Measurements from ENCODE around the gene SLC25A38.
A peak's percentile ranks its signal among the peaks of the same experiment; 100 is the strongest.
"Not testable (repeated sequence)": the region's sequence is repeated elsewhere in the genome, so short reads cannot be mapped to it uniquely, and the experiment has no call there.

SLC25A38 gene

GRCh38 chr3:39383045-39383880, at the start of gene SLC25A38:
Gene SLC25A38 (plus strand): TSS chr3:39383370. CDS start chr3:39383725, 355 bp downstream.
- peak; percentile 87 for DNase-seq (ENCODE audit: low spot score)

DNA sequence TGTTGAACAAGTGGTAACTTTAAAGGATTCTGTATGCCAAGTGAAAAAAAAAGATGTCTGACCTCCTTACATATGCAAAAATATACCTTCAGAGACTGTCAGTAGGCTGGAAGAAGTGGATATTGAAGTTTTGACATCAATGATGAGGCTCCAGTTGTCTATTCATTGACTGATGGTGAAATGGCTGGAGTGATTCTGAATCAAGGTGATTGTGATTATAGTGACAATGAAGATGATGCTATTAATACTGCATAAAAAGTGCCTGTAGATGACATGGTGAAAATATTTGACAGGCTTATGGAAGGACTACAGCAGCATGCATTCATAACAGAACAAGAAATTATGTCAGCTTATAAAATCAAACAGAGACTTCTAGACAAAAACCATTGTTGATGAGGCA, 49.6 kb upstream of the SLC25A38 start:
- DNase-seq (ENCODE audit: low spot score): no peak

DNA sequence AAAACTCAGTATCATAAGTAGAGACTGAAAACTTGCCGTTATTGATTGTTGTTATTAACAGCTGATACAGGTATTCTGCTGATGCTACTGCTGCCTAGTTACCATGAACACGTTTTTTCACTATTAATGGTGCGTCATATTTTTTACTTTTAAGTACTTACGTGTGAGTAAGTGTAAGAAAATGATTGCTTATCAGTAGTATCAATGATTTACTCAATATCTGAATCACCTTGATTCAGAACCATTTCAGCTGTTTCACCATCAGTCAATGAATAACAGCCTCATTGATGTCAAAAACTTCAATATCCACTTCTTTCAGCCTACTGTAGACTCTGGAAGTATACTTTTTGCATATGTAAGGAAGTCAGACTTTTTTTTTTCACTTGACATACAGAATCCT, 49.0 kb upstream of the SLC25A38 start:
- no peak for DNase-seq (ENCODE audit: low spot score)

DNA sequence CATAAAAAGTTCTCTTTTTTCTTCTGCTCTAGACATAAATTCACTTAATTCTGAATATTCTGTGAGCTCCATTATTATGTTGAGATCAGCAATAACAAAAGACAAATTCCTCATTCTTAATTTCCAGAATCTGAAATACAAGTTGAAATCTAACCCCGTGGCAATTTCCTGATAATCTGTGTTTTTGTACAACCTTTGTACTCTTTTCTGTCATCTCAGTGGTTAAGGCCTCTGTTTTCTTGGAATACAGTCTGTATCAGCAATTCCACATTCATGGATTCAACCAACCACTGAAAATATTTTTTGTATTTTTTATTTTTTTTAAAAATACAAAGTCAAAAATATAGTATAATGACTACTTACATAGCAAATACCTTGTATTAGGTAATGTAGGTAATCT, 45.0 kb upstream of the SLC25A38 start:
- DNase-seq (ENCODE audit: low spot score): no peak

DNA sequence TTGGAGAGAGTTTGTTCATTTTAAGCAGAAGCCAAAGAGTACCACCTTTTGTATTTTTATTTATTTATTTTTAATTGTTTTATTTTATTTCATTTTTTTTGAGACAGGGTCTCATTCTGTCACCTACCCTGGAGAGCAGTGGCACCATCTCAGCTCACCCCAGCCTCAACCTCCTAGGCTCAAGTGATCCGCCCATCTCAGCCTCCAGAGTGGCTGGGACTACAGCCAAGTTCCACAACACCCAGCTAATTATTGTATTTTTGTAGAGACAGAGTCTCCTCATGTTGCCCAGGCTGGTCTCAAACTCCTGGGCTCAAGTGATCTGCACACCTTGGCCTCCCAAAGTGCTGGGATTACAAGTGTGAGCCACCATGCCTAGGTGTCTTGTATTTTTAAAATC, 44.1 kb upstream of the SLC25A38 start:
- no peak for DNase-seq (ENCODE audit: low spot score)

DNA sequence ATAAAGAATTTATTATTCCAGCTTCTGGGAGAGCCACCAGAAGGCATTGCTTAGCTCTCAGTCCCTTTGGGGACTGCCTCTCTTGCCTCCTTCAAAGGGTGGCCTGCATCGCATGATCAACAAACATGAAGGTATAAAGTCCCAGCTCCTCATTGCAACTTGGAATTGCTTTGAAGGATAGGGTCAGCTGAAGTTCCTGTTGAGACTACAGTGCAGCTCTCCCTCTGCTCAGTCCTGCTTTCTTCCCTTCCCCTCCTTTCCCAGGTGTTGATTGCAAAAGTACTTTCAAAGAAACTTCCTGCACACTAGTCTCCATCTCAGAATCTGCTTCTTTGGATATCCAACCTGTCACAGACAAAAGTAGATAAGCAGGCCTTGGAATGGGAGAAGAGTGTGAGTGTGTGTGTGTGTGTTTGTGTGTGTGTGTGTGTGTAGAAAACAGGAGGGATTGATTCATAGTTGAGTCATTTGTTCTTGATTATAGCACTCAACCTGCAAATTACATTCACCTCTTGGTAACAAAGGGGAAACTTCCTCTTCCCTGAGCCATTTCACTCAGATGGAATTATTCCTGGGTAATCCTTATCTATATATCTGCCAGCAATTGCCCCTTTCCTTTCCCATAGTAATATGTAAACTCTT, 40.0 kb upstream of the SLC25A38 start:
- no peak for DNase-seq (ENCODE audit: low spot score)

- no peak for DNase-seq (ENCODE audit: low spot score)
Observed at GRCh38 chr3:39343760-39344159, 39.4 kb upstream of the SLC25A38 start.

DNA sequence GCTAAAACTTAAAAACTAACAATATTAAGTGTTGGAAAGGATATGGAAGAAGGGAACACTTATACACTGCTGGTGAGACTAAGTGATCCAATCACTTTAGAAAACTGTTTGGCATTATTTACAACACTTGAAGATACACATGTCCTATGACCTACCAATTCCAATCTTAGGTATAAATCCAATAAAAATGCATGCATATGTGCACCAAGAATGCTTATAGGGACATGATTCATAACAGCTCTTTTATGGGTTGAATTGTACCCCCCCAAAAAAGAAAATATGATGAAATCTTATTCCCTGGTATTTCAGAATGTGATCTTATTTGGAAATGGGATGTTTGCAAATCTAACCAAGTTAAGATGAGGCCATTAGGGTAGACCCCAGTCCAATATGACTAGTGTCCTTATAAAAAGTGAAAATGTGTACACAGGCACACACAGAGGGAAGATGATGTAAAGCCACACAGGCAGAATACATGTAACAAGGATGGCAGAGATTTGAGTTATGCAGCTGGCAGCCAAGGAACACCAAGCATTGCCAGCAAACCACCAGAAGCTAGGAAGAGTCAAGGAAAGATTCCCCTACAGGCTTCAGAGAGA, 38.3 kb upstream of the SLC25A38 start:
- DNase-seq (ENCODE audit: low spot score): no peak

DNA sequence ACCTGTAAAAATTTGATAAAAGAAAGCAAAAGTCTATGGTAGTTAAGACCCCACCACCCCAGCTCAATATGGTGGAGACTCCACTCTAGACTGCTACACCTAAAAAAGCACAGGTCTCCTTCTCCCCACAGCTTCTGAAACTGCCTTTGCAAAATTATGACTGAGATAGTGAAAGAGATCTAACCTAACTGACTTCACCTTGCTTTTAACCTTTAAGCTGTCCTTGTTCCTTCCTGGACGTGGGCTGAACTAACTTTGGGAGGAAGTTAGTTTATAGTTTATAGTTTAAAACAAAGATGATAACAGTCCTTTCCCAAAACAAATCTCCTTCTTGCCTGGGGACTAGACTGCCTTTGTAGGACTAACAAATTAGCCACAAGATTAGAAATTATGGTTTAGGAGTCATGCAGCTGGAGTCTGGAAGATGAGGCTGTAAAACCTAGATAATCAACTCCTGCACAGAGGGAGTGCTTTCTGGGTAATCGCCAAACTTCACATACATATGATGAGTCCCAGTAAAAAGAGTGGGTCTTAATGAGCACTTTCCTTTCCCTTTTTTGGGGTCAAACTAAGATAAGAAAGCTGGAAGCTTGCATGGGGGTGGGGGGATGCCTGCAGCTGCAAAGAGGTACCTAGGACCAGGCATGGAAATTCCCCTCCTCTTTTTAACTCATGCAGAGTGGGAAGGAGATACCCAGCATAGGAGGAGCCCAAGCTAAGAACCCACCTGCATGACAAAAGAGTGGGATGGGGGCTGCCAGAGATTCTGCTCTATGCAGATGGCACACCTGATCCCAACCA, 36.2 kb upstream of the SLC25A38 start:
- DNase-seq (ENCODE audit: low spot score): peak; percentile 18

- DNase-seq (ENCODE audit: low spot score): no peak
Observed at GRCh38 chr3:39347586-39347876, 35.6 kb upstream of the SLC25A38 start.

GRCh38 chr3:39349080-39349479, 34.1 kb upstream of the SLC25A38 start:
- DNase-seq (ENCODE audit: low spot score): no peak

- no peak for DNase-seq (ENCODE audit: low spot score)
Observed at GRCh38 chr3:39350714-39351113, 32.5 kb upstream of the SLC25A38 start.

DNA sequence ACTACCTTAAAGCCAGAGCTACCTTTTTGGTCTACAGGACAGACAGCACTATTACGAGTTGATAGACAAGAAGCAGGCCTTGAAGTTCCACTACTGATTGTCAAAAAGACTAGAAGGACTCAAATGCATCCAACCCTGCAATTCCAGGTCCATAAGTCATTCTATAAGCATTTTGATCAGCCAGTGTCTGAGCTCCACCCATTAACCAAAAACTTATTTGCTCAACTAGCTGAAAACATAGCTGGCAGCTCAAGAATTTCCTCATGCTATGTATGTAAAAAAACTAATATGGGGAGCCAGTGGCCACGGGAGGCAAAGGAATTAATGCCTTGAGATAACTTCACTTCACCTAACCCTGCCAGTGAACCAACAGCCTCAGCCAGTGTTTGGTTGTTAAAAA, 32.0 kb upstream of the SLC25A38 start:
- not testable (repeated sequence) for DNase-seq (ENCODE audit: low spot score)

DNA sequence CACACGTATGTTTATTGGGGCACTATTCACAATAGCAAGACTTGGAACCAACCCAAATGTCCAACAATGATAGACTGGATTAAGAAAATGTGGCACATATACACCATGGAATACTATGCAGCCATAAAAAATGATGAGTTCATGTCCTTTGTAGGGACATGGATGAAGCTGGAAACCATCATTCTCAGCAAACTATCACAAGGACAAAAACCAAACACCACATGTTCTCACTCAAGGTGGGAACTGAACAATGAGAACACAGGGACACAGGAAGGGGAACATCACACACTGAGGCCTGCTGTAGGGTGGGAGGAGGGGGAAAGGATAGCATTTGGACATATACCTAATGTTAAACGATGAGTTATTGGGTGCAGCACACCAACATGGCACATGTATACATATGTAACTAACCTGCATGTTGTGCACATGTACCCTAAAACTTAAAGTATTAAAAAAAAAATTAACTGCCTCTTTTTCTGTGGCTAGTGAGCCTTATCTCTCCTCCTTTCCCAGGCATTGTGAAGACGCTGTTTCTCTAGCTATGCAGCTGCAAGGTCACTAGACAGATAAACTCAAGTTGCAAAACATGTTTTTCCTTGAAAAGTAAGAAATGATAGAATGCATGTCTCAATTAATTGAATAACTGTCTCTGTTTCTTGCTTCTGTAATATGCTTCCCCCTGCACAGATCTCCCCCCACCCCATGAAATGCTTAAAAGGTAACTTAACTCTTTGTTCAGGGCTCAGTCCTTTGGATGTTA, 29.8 kb upstream of the SLC25A38 start:
- DNase-seq (ENCODE audit: low spot score): not testable (repeated sequence)

GRCh38 chr3:39358333-39358732, 24.8 kb upstream of the SLC25A38 start:
- DNase-seq (ENCODE audit: low spot score): no peak

- no peak for DNase-seq (ENCODE audit: low spot score)
Observed at GRCh38 chr3:39361252-39361927, 21.8 kb upstream of the SLC25A38 start.

DNA sequence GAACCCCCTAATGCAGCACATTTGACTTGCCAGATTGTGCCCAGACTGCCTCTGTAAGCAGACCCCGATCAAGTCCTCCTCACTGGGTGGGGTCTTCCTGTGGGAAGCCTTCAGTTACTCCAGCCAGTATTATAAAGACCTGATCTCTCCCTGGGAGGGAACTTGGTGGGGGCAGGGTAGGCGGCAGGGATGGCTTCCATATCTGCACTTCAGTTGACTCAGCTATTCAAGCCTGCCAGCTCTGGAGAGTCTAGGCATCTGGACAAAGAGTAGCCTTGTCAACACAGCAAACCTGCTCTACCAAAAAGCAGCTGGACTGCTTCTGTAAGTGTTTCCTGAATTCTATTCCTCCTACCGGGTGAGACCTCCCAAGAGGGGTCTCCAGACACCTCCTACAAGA, 21.0 kb upstream of the SLC25A38 start:
- no peak for DNase-seq (ENCODE audit: low spot score)

GRCh38 chr3:39362812-39363211, 20.4 kb upstream of the SLC25A38 start:
- DNase-seq (ENCODE audit: low spot score): no peak

DNA sequence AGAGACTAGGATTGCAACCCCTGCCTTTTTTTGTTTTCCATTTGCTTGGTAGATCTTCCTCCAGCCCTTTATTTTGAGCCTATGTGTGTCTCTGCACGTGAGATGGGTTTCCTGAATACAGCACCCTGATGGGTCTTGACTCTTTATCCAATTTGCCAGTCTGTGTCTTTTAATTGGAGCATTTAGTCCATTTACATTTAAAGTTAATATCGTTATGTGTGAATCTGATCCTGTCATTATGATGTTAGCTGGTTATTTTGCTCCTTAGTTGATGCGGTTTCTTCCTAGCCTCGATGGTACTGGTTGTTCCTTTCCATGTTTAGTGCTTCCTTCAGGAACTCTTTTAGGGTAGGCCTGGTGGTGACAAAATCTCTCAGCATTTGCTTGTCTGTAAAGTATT, 12.7 kb upstream of the SLC25A38 start:
- DNase-seq (ENCODE audit: low spot score): not testable (repeated sequence)

DNA sequence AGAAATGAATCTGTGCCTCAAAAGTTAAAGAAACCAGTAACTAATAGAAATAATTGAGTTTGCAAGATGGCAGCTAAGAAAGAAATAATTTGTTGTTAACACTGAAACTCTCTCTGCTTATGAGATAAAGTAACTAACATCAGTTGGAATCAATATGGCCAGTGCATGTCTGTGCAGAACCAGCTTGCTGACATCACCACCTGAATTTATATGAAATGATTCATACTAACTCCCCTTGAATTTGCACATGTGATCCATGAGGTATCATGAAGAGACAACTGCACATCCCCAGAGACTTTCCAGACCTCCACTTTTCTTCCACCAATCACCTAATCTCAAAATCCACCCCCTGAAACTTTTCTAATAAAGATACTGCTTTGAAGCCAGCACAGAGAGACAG, 10.3 kb upstream of the SLC25A38 start:
- DNase-seq (ENCODE audit: low spot score): no peak

DNA sequence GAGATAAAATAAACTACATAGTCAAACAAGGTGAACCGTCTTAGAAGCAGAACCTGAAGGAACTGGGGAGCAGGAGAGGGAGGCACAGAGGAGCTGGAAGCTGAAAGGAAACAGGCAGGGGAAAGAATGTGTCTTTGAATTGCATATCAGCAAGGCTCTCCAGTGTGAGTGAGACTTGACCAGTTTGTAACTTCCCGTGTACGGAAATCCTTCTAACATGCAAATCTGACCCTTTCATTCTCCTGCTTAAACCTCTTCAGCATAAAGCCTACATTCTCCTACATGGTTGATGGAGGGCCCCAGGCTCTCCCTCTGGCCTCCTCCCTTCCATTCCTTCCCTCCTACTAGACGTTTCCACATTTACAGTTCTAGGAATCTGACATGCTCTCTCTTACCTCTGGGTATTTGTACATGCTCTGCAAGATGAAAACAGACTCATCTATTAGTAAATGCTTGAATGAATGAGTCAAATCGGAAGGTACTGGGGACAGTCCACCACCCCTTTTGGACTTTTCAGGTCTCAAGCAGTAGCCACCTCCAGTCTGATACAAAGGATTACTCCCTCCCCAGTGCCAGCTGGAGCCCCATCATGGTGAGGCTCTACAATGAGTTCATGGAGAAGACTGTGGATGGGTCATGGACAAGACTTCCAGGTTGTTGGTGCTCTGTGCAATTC, 6.1 kb upstream of the SLC25A38 start:
- peak; percentile 23 for DNase-seq (ENCODE audit: low spot score)
